Hepatocyte (in vitro differentiated cells): ENCODE results near the gene RRP9.

Experiments
- EZH2 ChIP-seq: fragments of 200-600 bp; sonication (generic); IDR thresholded peaks from 2 replicates; pipeline ENCODE4 v1.6.1; 2016; ENCODE audit warnings: antibody characterized with exemption, mild to moderate bottlenecking, borderline replicate concordance
- EZH2phosphoT487 ChIP-seq: fragments of 200-600 bp; sonication (generic); IDR thresholded peaks from one replicate; pipeline ENCODE4 v1.6.1; 2018; ENCODE audit warnings: antibody characterized with exemption, mild to moderate bottlenecking, low read depth, moderate library complexity; ENCODE audit not compliant: unreplicated experiment, severe bottlenecking
- TF ChIP-seq, protein P1 (sequence below): fragments of 200-600 bp; sonication (generic); IDR thresholded peaks from 2 replicates; pipeline ENCODE4 v1.5.1; 2016; ENCODE audit warnings: antibody characterized with exemption, mild to moderate bottlenecking; ENCODE audit not compliant: poor library complexity

DNA sequence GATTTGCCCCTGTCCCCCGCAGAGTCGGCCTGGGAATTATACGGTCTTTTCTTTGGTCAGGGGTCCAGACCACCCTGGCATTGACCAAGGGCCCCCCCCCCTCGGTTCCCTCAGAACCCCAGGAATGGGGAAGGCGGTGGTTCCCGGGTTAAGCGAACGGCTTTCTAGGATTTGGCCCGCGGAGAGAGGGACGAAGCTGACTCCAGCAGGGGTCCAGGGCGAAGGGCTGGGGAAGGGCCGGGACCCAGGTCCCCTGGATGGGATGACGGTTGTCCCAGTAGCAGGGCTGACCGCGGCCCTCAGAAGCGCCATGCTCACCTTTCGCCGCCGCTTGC lies 274 bp downstream of the RRP9 start:
- TF ChIP-seq EZH2 (no peak), EZH2phosphoT487 (no peak)
- TF ChIP-seq, protein P1, sequence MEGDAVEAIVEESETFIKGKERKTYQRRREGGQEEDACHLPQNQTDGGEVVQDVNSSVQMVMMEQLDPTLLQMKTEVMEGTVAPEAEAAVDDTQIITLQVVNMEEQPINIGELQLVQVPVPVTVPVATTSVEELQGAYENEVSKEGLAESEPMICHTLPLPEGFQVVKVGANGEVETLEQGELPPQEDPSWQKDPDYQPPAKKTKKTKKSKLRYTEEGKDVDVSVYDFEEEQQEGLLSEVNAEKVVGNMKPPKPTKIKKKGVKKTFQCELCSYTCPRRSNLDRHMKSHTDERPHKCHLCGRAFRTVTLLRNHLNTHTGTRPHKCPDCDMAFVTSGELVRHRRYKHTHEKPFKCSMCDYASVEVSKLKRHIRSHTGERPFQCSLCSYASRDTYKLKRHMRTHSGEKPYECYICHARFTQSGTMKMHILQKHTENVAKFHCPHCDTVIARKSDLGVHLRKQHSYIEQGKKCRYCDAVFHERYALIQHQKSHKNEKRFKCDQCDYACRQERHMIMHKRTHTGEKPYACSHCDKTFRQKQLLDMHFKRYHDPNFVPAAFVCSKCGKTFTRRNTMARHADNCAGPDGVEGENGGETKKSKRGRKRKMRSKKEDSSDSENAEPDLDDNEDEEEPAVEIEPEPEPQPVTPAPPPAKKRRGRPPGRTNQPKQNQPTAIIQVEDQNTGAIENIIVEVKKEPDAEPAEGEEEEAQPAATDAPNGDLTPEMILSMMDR: no peak
